Stimulated activated naive B cell treated with anti-CD40 and anti-IgM and Interleukin-4, amounts not matched to agents 10 μg/mL and 1 μg/mL and 100 μg/mL, for 72 hours (primary cell): ENCODE measurements around the gene PHC3.

Experiments used
- ATAC-seq, 2 donors: fragments of 150-1000 bp; cut with Tn5 transposase; replicated peaks; 2 replicates each; pipeline ENCODE4 v1.10.0; 2021; ENCODE audit warnings: moderate library complexity in 1 of 2
- DNase-seq: peaks from one replicate; pipeline ENCODE4 v3.0.0; 2021
- H3K27ac Mint-ChIP-seq: one replicate; pipeline ENCODE4 v1.8.0; 2022; ENCODE audit warnings: mild to moderate bottlenecking, mixed read lengths
- H3K27me3 Mint-ChIP-seq, 2 donors: one replicate each; pipeline ENCODE4 v1.8.0; 2022; ENCODE audit warnings: mixed read lengths in 2 of 2
- H3K36me3 Mint-ChIP-seq, 2 donors: one replicate each; pipeline ENCODE4 v1.8.0; 2022; ENCODE audit warnings: mixed read lengths in 2 of 2, mild to moderate bottlenecking in 1 of 2
- H3K4me1 Mint-ChIP-seq, 2 donors: one replicate each; pipeline ENCODE4 v1.8.0; 2022; ENCODE audit warnings: mixed read lengths in 2 of 2, mild to moderate bottlenecking in 1 of 2
- H3K4me3 Mint-ChIP-seq, 2 donors: one replicate each; pipeline ENCODE4 v1.8.0; 2022; ENCODE audit warnings: mild to moderate bottlenecking in 2 of 2, mixed read lengths in 2 of 2, moderate library complexity in 1 of 2
- H3K9me3 Mint-ChIP-seq, 2 donors: one replicate each; pipeline ENCODE4 v1.8.0; 2022; ENCODE audit warnings: mixed read lengths in 2 of 2, mild to moderate bottlenecking in 1 of 2

Gene PHC3

GRCh38 chr3:170044795-170045244 lies 136.7 kb downstream of the PHC3 start:
- H3K36me3 Mint-ChIP-seq, result peaks cover 18 to 48% of the 10 kb centered on the region in 2 donors
- H3K9me3 Mint-ChIP-seq, result no peaks in the 10 kb centered on the region
- H3K27me3 Mint-ChIP-seq, result no peaks in the 10 kb centered on the region
- H3K4me3 Mint-ChIP-seq, result peak overlapping the region; percentile 44 to 60
- DNase-seq (peak; percentile 75), ATAC-seq (peak; percentile 83 to 86)
- peak overlapping the region; percentile 84 for H3K27ac Mint-ChIP-seq
- peaks cover 48 to 81% of the 10 kb centered on the region in 2 donors for H3K4me1 Mint-ChIP-seq

GRCh38 chr3:170044271-170044670 lies 137.3 kb downstream of the PHC3 start:
- ATAC-seq, result peak; percentile 1
- Mint-ChIP-seq H3K36me3 (peaks cover 18 to 50% of the 10 kb centered on the region in 2 donors), H3K27ac (peak overlapping the region; percentile 84), H3K9me3 (no peaks in the 10 kb centered on the region), H3K4me3 (peak overlapping the region; percentile 44 to 60), H3K27me3 (no peaks in the 10 kb centered on the region), H3K4me1 (peaks cover 46 to 81% of the 10 kb centered on the region in 2 donors)
- no peak for DNase-seq

GRCh38 chr3:170043506-170043905 lies 138.0 kb downstream of the PHC3 start:
- H3K4me3 Mint-ChIP-seq, result peak overlapping the region; percentile 19 to 39
- DNase-seq (no peak), ATAC-seq (no peak)
- peaks cover 18 to 49% of the 10 kb centered on the region in 2 donors for H3K36me3 Mint-ChIP-seq
- no peaks in the 10 kb centered on the region for H3K9me3 Mint-ChIP-seq
- peaks cover 46 to 81% of the 10 kb centered on the region in 2 donors for H3K4me1 Mint-ChIP-seq
- H3K27me3 Mint-ChIP-seq, result no peaks in the 10 kb centered on the region
- peak overlapping the region; percentile 57 for H3K27ac Mint-ChIP-seq

GRCh38 chr3:170040418-170040817 lies 141.1 kb downstream of the PHC3 start:
- peaks cover 35 to 69% of the 10 kb centered on the region in 2 donors for H3K4me1 Mint-ChIP-seq

GRCh38 chr3:170038434-170039110 lies 143.0 kb downstream of the PHC3 start:
- peak; percentile 34 for DNase-seq
- H3K27ac Mint-ChIP-seq, result peak overlapping the region; percentile 93
- peak overlapping the region; percentile 88 to 89 for H3K4me3 Mint-ChIP-seq

More at GRCh38 chr3:170040418-170040817, 141.1 kb downstream of the PHC3 start:
- H3K36me3 Mint-ChIP-seq, result peaks cover 18 to 46% of the 10 kb centered on the region in 2 donors
- no peaks in the 10 kb centered on the region for H3K9me3 Mint-ChIP-seq
- H3K27ac Mint-ChIP-seq, result peak overlapping the region; percentile 67
- peak overlapping the region; percentile 45 to 49 for H3K4me3 Mint-ChIP-seq
- ATAC-seq (no peak), DNase-seq (no peak)
- H3K27me3 Mint-ChIP-seq, result no peaks in the 10 kb centered on the region

More at GRCh38 chr3:170038434-170039110, 143.0 kb downstream of the PHC3 start:
- ATAC-seq, result peak; percentile 34 to 39
- Mint-ChIP-seq H3K4me1 (peaks cover 26 to 56% of the 10 kb centered on the region in 2 donors), H3K27me3 (no peaks in the 10 kb centered on the region), H3K9me3 (no peaks in the 10 kb centered on the region), H3K36me3 (peaks cover 14 to 34% of the 10 kb centered on the region in 2 donors)
